NCI-H128 (cell line): ENCODE measurements around the gene HUS1.
"Not testable (repeated sequence)": the region's sequence is repeated elsewhere in the genome, so short reads cannot be mapped to it uniquely, and the experiment has no call there.

Source experiments
- DNase-seq: peaks from one replicate; lab custom pipeline; 2025; ENCODE audit not compliant: unreplicated experiment; lab: John Stamatoyannopoulos, UW

The HUS1 gene

DNA sequence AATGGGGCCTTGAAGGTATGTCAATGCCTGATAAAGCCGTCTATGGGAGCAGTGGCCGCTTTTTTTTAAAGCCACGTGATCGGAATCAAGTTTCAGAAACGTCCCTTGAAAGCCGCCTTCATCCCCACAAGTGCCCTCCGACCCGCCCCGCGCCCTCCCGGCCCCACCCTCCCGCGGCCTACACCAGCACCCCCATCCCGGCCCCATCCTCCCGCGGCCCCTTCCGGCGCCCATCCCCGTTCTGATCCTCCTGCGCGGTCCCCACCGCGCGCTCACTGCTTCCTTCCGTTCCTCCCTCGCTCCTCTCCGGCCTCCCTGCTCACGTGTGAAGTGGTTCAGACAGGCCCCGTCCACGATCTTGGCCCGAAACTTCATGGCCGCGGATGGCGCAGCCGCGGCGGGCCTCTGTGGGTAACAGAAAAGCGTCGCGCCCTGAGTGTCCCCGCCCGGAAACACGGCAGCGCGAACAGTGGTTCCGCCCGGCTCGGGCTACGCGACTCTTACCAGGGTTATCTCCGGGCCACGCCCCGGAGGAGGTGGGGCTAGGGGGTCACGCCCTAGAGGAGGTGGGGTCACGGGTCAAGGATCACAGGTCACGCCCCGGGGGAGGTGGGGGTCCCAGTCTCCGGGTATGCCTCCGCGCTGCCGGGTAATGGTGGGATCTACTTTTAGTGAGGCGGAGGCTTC lies at the start of gene HUS1:
Gene HUS1 (minus strand): TSS at position 471 of the 687 bp plus-strand sequence. CDS start 96 bp downstream, at position 375.
- peak; percentile 53 for DNase-seq

DNA sequence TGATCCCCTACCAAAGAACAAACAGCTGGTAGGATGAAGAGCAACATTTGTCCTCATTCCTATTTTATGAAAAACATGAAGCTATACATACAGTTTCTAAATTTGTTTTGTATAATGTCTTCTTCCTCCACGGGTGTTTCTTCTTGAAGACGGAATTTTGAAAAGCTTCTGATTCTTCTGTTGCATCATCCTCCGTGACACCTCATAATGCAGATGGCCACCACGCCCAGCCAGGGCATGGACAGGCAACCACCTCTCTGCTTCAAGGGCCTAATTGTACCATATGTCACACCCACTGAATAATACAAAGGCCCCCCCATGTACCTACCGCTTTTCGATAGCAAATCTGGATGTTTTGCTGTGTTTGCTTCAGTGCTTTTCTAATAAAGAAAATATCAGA lies 49.5 kb upstream of the HUS1 start, which contains the start of gene SUN3:
Gene SUN3 (minus strand): TSS at position 170 of the 400 bp plus-strand sequence. CDS start 169 bp downstream, at position 1.
- DNase-seq = no peak

DNA sequence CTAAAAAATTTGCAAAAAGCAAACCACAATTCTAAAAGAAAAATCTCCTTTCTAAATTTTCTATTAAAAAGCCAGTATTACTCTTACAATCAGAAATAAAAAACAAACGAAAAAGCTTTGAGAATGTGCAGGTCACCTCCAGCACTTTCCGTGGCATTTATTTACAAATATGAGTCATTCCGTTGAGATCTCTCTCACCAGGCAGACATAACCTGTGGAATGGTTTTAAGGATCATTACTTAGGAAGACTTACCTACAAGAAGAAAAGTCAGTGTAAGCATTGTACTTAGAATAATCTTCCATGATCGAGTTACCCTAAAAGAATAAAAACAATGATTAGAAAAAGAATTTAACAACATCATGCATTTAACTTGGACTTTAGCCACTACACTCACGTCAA lies 46.2 kb upstream of the HUS1 start:
- no peak for DNase-seq

DNA sequence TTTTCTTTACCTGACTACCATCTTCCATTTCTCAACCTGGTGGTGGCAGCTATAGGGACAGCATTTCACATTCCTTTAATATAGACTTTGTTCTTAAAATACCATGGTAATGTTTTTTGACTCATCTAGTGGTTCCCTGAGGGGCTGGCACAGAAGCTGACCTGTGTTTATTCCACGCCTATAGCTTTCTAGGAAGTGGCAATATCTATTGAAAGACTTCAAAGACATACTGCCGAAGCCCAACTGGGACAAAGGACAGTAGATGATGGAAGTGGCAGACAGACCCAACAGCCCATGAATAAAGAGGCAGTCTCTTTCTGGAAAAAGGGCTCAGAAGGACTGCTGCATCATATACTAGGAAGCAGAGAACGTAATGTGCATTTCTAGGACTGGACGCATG lies 38.3 kb upstream of the HUS1 start:
- no peak for DNase-seq

DNA sequence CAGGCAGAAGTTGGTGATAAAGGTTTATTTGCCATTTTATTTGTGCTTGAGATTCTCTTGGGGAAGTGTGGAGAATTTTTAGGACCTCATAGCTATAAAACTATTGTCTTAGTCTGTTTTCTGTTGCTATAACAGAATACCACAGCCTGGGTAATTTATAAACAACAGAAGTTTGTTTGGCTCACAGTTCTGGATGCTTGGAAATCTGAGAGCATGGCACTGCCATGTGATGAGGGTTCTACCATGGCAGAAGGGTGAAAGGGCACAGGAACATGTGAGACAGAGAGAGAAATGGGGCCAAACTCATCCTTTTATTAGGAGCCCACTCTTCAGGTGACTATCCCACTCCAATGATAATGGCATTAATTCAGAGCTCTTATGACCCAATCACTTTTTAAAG lies 37.2 kb upstream of the HUS1 start:
- no peak for DNase-seq

DNA sequence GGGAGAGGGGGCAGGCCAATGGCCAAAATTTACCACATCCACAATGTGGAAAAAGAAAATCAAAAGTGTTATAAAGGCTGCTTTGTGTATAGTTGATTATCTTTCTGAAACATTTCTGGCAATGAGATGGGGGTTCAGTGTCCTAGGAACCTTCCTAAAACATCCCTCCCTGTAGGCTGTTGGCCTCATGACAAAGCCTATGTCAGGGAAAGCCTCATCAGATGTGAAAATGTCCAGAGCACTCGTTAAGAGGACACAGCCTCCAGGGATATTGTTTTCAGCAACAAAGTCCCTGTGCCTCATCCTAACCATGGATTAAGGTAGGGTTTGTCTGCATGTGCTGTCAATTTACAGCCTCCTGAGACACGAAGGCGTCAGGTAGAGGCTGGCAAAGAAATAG lies 32.5 kb upstream of the HUS1 start:
- DNase-seq = no peak

DNA sequence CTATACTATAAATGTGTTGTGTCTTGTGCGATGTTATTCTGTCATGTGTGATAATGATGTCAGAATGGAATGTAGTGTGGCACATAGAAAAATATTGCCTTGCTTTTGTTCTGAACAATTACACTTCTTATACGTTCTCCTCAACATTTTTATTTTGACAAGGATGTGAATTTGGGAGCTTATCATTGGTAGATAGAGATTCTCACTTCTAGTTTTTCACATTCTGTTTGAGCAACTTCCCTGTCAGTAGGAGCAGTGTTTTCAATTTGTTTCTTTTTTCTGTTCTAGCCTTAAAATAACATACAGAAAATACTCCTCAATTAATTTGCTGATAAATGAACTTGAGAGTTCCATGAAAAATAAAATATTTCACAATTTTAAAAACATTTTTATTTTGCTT lies 31.9 kb upstream of the HUS1 start:
- DNase-seq = no peak

DNA sequence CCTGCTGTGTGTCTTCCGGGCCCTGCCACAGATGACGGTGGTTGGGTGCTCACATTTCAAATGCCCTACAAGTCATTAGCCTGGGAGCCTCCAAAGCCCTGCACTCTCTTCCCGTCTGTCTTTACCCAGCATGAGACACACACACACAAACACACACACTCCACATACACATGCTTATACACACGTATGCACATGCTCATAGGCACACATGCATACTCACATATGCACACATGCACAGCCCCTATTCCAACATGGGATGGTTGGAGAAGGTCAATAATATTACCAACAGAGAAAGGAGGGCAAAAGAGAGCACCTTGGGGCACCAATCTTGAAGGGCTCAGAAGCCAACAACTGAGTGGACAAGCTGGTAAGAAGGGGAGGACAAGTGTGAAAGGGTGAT lies 30.5 kb upstream of the HUS1 start:
- DNase-seq = no peak

DNA sequence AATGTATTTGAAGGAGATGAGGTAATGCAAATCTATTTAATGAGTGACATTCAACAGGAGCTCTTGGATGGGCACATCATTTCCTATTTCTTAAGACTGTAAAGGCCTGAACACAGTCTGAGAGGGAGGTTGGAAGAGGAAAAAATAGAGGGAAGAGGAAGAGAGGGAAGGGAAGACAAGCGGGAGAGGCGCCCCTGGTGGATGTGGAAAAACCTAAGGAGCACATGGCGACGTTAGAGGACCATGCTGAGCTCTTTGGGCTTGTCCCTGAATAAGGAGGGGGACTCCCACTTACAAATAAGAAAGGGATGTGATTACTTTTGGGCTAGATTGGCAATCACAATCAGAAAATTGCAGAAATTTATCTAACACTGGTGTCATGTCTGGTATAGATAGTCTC lies 29.8 kb upstream of the HUS1 start:
- no peak for DNase-seq

DNA sequence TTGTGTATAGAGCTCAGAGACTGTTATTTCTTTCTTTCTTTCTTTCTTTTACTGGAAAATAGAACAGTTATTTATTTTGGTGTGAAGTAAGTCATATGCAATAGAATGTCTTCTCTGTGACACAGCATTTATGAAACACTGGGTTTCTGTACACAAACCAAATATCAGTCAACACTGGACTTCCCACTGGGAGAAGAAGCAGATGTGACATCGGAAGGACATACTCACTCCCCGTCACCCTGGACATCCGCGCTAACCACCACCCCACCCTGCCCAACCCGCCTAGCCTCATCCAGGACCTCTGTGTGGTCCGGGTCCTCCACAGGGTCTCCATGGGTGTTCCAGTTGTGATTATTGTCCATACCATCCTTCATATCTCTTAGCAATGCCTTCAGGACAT lies 27.5 kb upstream of the HUS1 start:
- DNase-seq = no peak

DNA sequence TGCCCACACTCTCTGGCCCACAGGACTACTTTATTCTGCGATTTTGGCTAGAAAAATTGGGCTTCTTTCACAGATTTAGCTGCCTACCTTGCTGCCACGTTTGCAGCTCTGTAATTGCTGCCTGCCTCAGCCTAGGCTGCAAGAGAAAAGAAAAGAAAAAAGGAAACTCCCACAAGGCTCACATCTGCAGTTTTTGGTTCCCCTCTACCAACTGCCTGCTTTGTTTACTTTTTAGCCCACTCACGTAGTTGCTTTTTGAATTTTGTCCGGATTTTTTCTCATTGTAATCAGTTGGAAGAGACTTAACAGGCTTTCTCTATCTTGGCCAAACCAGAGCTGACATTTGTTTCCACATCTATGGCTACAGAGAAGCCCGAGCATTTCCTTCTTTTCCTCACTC lies 25.2 kb upstream of the HUS1 start:
- DNase-seq = no peak

DNA sequence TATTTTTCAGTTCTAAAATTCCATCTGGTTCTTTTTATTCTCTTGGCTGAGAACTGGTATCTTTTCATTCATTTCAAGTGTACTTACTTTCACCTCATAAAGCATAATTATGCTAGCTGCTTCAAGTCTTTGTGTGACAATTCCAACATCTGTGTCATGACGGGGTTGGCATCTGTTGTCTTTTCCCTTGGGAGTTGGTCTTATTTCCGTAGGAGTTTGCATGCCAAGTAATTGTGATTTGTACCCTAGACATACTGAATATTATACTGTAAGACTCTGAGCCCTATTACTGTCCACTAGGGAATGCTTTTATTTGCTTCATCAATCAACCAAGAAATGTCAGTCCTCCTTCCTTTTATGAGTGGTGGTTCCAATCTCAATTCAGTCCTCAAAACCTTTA lies 24.6 kb upstream of the HUS1 start:
- DNase-seq = no peak

DNA sequence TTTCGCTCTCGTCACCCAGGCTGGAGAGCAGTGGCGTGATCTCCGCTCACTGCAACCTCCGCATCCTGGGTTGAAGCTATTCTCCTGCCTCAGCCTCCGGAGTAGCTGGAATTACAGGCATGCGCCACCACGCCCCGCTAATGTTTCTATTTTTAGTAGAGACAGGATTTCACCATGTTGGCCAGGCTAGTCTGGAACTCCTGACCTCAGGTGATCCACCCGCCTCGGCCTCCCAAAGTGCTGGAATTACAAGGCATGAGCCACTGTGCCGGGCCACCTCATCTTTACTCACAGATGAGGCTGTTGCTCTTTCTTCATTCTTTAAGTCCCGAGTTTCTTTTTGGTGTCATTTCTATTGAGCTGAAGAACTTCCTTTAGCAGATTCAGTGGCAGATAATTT lies 20.7 kb upstream of the HUS1 start:
- not testable (repeated sequence) for DNase-seq

DNA sequence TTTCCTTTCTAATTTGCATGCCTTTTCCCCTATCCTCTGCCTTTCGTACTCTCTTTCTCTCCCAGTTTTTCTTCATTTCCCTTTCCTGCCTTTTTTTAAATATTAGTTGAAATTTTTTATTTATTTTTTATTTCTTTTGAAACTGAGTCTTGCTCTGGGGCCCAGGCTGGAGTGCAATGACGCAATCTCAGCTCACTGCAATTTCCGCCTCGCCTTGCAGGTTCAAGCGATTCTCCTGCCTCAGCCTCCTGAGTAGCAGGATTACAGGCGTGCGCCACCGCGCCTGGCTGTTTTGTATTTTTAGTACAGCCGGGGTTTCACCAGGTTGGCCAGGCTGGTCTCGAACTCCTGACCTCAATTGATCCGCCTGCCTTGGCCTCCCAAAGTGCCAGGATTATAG lies 20.0 kb upstream of the HUS1 start:
- DNase-seq = no peak

DNA sequence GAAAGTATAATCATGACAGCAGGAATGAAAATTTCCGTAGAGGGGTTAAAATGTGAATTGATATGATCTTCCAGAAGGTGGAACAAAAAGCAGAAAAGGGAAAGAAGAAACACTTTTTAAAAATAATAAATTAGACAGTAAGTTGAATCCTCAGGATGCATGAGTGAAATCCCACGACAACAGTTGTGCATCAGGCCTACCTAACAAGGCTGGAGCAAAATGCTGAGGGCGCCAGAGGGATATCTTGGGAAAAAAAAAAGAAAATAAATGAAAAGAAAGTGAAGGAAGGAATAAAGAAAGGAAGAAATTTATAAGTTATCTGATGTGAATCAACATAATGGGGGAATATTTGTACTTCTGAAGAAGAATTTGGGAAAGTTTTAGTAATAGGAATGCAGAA lies 13.0 kb upstream of the HUS1 start:
- DNase-seq = no peak

DNA sequence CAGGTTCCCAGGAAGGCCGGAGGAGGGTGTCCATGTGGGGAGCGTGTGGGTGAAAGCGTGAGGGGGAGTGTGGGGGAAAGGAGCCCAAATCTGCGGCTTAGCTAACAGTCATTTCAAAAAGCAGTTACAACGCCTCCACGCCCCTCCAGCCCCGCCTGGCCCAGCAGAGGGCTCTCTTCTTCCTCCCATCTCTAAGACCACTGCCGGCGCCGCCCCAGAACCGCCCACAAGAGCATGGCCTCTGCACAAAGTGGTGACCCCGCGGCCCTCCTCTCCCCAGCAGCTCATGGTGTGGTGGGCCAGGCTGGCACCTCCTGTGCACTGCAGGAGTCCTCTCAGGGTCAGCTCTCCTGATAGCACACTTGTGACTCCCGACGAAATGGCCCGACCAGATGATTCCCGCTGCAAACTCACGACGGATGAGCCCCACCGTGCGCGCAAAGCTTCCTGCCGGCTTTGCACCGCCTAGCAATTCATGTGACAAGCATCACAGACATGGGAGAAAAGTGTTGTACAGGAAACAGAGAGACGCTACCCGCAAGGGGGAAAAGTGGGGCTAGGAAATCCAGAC lies 12.4 kb upstream of the HUS1 start:
- DNase-seq = no peak

DNA sequence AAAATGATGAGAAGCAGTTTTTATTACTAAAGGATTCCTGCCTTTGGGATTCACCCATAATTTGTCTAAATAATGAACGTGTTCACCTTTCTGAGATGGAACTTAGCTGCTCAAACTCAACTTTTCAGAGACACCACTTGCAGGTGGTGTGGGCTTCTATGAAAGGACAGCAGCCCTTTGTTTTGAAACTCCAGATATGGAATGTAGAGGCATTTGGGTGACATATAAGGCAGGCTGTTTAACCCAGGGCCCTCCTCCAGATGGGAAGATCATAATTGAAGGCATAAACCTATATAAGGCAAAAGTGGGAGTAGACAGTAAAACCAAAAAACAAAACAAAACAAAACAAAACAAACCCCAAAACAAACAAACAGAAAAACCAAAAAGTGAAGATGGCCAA lies 11.9 kb upstream of the HUS1 start:
- no peak for DNase-seq

DNA sequence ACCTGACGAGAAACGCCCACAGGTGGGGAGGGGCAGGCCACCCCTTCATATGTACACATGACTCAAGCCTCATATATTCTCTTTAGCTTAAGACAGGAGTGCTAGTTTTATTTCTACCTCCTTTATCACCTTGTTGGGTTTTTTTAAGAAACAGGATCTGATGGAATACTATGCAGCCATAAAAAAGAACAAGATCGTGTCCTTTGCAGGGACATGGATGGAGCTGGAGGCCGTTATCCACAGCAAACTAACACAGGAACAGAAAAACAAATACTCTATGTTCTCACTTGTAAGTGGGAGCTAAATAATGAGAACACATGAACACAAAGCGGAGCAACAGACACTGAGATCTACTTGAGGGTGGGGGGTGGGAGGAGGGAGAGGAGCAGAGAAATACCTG lies 11.2 kb upstream of the HUS1 start:
- no peak for DNase-seq

DNA sequence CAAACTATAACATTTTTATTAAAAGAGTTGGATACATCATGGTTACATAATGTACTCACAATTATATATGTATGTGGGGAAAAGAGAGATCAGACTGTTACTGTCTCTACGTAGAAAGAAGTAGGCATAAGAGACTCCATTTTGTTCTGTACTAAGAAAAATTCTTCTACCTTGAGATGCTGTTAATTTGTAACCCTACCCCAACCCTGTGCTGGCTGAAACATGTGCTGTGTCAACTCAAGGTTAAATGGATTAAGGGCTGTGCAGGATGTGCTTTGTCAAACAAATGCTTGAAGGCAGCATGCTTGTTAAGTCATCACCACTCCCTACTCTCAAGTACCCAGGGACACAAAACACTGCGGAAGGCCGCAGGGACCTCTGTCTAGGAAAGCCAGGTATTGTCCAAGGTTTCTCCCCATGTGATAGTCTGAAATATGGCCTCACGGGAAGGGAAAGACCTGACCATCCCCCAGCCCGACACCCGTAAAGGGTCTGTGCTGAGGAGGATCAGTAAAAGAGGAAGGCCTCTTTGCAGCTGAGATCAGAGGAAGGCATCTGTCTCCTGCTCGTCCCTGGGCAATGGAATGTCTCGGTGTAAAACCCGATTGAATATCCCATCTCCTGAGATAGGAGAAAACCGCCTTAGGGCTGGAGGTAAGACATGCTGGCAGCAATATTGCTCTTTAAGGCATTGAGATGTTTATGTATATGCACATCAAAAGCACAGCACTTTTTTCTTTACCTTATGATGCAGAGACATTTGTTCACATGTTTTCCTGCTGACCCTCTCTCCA lies 10.4 kb upstream of the HUS1 start:
- not testable (repeated sequence) for DNase-seq

DNA sequence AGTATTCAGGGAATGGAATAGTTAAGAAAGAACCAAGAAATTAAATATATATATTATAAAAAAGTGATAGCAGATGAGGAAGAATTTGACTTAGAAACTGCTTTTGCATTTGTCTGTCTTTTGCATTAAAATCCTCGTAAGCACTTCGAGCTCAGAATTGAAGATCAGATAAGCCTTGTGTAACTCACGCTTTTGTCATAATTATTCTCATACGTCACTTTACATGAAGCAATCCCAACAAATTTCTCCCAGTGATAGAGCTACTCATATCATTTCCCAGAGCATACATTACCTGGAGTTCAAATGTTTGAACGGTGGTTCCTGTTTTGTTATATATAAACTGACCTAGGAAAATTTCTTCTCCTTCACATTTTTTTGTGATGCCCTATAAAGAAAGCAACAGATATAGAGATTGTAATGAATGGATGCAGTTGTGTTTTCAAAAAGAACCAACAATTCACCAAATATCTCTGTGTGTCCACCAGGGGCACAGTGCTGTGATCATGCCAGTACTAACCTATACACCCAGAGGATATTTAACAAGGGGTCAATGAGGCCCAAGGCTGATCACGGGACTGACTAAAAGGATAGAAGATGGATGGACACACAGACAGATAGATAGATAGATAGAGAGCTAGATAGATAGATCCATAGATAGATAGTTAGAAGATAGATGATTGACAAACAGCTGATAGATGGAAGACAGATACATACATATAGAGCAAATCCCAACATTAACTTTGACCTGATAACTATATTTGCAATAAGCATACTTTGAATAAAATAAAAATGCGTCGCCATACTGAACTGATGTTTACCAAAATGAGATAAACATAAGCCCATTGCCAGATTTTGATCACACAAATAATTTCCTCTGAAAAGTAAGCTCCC lies 9.3 kb upstream of the HUS1 start:
- no peak for DNase-seq

DNA sequence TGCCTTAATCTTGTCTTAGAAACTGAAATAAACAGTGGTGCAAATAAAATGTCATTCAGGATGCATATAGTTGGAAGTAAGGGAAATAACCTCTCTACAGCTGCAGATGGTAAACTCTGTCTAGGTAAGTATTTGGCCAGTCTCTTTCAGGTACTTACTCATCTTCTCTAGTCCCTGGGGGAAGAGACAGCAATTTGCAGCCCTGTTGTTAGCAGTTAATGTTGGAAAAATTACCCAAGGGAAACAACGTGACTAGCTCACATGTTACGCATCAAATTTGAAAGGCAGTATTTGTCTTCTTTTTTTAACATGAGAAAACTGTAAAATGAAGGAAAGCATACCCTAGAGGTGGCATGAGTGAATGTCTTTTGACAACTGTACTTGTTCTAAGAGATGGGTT lies 3.2 kb upstream of the HUS1 start:
- DNase-seq = no peak
